Testis (tissue), 2 donors: ENCODE measurements around the gene COL4A4.

ENCODE experiments used
- POLR2A ChIP-seq: fragments of 450-650 bp; IDR thresholded peaks from one replicate; pipeline ENCODE4 v1.6.1; 2017; ENCODE audit warnings: antibody characterized with exemption, mild to moderate bottlenecking, moderate library complexity
- TF ChIP-seq, protein P1 (sequence below), 3 experiments: fragments of 450-650 bp in 2 of 3; fragments of 200-600 bp in 1 of 3; sonication (generic) in 1 of 3; IDR thresholded peaks; one replicate each; pipeline ENCODE4 v1.5.1; 2016 to 2019; ENCODE audit warnings: antibody characterized with exemption in 3 of 3, mild to moderate bottlenecking in 2 of 3, moderate library complexity in 1 of 3

DNA sequence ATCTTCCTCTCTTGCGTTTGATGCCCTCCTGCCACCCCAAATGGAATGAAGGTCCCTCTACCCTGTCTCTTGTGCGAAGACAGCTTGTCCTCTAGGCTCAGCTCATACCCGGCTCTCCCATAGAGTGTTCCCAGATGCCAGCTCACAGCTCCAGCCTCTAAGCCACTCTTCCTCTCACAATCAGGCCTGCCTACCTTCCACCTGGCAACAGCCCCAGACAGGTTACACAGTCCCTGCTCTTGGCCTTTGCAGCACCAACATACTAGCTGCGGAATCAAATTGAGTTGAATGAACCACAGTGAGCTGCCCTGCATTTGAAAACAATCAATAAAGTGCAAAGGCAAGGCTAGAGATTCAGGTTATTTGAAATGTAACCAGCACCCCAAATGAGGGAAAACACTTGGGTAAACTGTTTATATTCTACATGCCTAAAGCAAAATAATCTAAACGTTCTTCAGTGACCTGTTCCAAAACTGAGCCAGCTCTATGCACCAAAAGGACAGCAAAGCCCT is 105.1 kb downstream of the COL4A4 start:
- TF ChIP-seq, protein P1, sequence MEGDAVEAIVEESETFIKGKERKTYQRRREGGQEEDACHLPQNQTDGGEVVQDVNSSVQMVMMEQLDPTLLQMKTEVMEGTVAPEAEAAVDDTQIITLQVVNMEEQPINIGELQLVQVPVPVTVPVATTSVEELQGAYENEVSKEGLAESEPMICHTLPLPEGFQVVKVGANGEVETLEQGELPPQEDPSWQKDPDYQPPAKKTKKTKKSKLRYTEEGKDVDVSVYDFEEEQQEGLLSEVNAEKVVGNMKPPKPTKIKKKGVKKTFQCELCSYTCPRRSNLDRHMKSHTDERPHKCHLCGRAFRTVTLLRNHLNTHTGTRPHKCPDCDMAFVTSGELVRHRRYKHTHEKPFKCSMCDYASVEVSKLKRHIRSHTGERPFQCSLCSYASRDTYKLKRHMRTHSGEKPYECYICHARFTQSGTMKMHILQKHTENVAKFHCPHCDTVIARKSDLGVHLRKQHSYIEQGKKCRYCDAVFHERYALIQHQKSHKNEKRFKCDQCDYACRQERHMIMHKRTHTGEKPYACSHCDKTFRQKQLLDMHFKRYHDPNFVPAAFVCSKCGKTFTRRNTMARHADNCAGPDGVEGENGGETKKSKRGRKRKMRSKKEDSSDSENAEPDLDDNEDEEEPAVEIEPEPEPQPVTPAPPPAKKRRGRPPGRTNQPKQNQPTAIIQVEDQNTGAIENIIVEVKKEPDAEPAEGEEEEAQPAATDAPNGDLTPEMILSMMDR (IDR thresholded peaks at IDR 0.05) = no peak
- TF ChIP-seq POLR2A = no peak
